ENCODE data around the gene FSTL5.

The FSTL5 gene

DNA sequence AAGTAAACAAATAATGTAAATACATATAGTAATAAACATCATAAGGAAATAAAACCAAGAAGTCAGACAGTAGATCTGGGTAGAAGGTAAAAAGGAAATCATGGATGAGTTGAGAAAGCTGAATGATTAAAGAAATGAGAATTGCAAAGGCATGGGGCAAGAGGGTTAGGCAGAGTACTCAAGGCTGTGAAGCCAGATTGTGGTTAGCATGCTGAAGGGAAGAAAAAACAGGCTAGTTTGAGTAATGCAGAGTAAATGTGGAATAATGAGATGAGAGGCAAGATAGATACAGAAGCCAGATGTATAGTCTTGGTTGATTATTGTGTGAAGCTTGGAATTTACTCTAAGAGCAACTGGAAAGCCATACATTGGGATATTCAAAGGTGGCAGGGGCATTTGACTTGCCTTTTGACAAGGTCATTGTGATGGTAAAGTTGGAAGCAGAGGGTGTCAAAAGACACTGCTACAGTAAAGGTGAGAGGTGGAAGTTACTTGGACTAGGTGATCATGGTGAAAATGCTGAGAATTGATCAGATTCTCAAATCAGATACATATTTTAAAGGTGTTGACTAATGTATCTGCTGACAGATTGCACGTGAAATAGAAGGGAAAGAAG lies 307.0 kb downstream of the FSTL5 start:
- DNase-seq (ENCODE audit: extremely low read depth, low read depth): no peak
- TF ChIP-seq, protein P1, sequence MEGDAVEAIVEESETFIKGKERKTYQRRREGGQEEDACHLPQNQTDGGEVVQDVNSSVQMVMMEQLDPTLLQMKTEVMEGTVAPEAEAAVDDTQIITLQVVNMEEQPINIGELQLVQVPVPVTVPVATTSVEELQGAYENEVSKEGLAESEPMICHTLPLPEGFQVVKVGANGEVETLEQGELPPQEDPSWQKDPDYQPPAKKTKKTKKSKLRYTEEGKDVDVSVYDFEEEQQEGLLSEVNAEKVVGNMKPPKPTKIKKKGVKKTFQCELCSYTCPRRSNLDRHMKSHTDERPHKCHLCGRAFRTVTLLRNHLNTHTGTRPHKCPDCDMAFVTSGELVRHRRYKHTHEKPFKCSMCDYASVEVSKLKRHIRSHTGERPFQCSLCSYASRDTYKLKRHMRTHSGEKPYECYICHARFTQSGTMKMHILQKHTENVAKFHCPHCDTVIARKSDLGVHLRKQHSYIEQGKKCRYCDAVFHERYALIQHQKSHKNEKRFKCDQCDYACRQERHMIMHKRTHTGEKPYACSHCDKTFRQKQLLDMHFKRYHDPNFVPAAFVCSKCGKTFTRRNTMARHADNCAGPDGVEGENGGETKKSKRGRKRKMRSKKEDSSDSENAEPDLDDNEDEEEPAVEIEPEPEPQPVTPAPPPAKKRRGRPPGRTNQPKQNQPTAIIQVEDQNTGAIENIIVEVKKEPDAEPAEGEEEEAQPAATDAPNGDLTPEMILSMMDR (IDR thresholded peaks at IDR 0.05; ENCODE audit: low read depth, low read length): no peak

DNA sequence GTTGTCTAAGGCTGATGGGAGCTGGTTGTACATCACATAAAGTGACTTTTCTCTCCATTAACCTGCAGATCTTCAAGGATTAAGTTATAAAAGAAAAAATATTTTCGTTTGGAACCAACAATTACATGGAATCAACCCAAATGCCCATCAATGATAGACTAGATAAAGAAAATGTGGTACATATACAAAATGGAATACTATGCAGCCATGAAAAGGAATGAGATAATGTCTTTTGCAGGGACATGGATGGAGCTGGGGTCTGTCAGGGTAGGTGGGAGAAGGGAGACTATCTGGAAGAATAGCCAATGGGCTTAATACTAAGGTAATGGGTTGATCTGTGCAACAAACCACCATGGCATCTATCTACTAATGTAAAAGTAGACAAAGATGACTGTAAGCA lies 313.2 kb downstream of the FSTL5 start:
- DNase-seq (ENCODE audit: extremely low read depth, low read depth): no peak
- TF ChIP-seq, protein P1 (IDR thresholded peaks at IDR 0.05; ENCODE audit: low read depth, low read length): no peak

DNA sequence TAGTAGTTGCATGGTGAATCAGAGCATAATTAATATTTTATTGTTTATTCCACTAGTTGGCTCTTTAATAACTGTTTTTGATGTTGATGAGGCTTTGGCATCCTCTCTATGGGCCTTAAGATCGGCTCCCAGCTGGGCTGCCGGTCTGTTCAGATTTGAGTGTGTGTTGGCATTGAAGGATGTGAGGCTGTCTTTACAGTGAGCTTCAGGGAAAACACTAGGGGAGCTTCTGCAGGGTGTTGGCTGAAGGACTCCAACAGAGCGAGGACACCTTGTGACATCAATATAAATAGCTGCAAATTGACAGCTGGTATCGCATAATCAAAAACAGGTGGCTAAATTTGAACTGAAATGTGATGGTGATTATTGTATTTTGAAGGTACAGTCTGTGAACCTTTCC lies 322.0 kb downstream of the FSTL5 start:
- DNase-seq (ENCODE audit: extremely low read depth, low read depth): no peak
- TF ChIP-seq, protein P1 (IDR thresholded peaks at IDR 0.05; ENCODE audit: low read depth, low read length): no peak

DNA sequence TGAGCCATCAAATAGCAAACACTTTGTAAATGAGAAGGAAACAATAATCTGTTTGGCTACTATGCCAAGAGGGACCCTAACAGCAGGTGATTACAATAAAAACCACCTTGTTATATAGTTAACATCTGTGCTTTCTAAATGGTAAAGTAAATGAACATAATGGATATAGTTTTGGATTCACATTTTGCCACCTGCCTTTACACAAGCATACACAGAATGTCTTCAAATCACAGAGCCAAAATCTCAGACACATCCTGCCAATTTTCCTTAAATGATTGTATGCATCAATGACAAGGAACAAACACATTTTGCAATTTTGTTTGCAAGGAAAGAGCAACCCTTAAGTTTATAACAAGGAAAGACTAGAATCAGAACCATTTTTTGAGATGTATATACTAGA lies 334.2 kb downstream of the FSTL5 start:
- TF ChIP-seq, protein P1 (IDR thresholded peaks at IDR 0.05; ENCODE audit: low read depth, low read length): no peak
- DNase-seq (ENCODE audit: extremely low read depth, low read depth): no peak

DNA sequence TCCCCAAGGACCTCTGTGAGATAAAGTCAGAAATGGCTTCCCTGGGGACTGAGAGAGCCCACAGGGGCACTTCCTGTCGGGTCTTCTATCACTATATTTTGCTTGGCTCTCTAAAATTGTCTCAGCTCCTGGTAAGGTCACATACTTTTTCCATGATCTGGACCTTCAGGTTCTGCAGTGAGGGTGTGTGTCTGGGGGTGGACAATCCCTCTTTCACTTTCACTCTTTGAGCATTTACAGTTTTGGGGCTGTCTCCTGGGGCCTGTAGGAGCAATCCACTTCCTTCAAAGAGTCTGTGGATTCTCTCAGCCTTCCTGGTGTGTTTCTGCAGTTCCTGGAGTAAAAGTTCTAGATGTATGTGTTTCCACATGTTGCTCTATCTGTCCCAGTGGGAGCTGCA lies 335.7 kb downstream of the FSTL5 start:
- TF ChIP-seq, protein P1 (IDR thresholded peaks at IDR 0.05; ENCODE audit: low read depth, low read length): no peak

DNA sequence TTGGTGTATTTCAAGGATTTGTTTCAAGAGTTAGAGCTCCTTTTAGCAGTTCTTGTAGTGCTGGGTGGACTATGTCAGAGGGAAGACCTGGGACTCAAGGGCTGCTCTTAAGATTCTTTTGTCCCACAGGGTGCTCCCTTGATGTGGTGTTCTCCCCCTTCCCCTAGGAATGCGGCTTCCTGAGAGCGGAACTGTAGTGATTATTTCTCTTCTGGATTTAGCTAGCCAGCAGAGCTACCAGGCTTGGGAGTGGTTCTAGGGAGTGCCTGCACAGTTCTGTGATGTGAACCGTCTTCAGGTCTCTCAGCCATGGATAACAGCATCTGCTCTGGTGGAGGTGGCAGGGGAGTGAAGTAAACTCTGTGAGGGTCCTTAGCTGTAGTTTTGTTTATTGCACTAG lies 336.8 kb downstream of the FSTL5 start:
- TF ChIP-seq, protein P1 (IDR thresholded peaks at IDR 0.05; ENCODE audit: low read depth, low read length): no peak
- no peak for DNase-seq (ENCODE audit: extremely low read depth, low read depth)

More for the DNA sequence above, 335.7 kb downstream of the FSTL5 start:
- no peak for DNase-seq (ENCODE audit: extremely low read depth, low read depth)

DNA sequence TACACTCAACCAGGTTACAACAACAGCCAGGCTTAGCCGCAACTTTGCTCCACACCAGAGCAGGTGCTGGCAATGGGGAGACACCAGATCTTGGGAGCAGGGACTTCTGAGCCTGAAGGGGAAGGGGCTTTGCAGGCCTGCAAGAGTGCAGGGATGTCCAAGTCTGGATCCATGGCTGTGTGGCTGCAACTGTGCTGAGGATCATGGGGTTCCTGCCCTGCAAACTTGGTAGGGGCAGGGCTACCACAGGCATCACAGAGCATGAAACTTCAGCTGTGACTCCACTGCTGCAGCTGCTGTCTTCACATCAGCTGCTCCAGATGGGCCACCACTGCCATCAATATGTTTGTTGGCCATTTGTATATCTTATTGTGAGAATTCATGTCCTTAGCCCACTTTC lies 340.4 kb downstream of the FSTL5 start:
- TF ChIP-seq, protein P1 (IDR thresholded peaks at IDR 0.05; ENCODE audit: low read depth, low read length): no peak
- DNase-seq (ENCODE audit: extremely low read depth, low read depth): no peak
